B cell (primary cell): ENCODE data around the gene RNF148. TPM values are rescaled to one million over a fixed set of nuclear protein-coding genes. Genes with fewer than 3 reads are reported as not detected.

ENCODE experiments used
- ATAC-seq: fragments of 200-7000 bp; cut with Tn5 transposase; one replicate; pipeline ENCODE4 v1.10.0; 2021; ENCODE audit warnings: low read depth, mild to moderate bottlenecking, moderate number of reproducible peaks, moderate library complexity
- CTCF ChIA-PET: fragments of 350-600 bp; sonication (Branson Sonifier 250); formaldehyde crosslinking; loops from one replicate; lab custom pipeline; 2021; ENCODE audit warnings: antibody characterized with exemption, inconsistent platforms; lab: Charles Lee
- POLR2A ChIA-PET: fragments of 350-600 bp; sonication (Branson Sonifier 250); formaldehyde crosslinking; loops from one replicate; lab custom pipeline; 2021; ENCODE audit warnings: antibody characterized with exemption; lab: Charles Lee
- DNase-seq: peaks from one replicate; pipeline ENCODE4 v3.0.0; 2013
- H2AFZ ChIP-seq: 2 replicates; pipeline ENCODE4 v1.6.1; 2012; ENCODE audit warnings: mild to moderate bottlenecking, low read depth, low read length; ENCODE audit not compliant: insufficient read depth, poor library complexity, severe bottlenecking
- H3K27ac ChIP-seq, 2 donors: 1 replicate in 1 of 2; 2 replicates in 1 of 2; pipeline ENCODE4 v1.5.1; 2012 to 2013; ENCODE audit warnings: low read length in 2 of 2, mild to moderate bottlenecking in 2 of 2, moderate library complexity in 1 of 2
- H3K27me3 ChIP-seq, 4 experiments: fragments of 200-600 bp in 1 of 4; sonication (generic) in 1 of 4; replicated peaks in 1 of 4; 1 replicate in 2 of 4; 2 replicates in 2 of 4; pipeline versions ENCODE4 v1.6.1 to v1.7.0; 2013 to 2016; ENCODE audit warnings: low read length in 3 of 4, mild to moderate bottlenecking in 2 of 4, mixed read lengths in 1 of 4, moderate library complexity in 1 of 4; ENCODE audit not compliant: insufficient read depth in 4 of 4, control insufficient read depth in 3 of 4; ENCODE audit errors: control extremely low read depth in 1 of 4
- H3K36me3 ChIP-seq, 2 experiments: replicated peaks in 1 of 2; 1 replicate in 1 of 2; 2 replicates in 1 of 2; pipeline versions ENCODE4 v1.6.1 to v1.7.1; 2013; ENCODE audit warnings: low read length in 1 of 2; ENCODE audit not compliant: insufficient read depth in 2 of 2, control insufficient read depth in 1 of 2; ENCODE audit errors: control extremely low read depth in 1 of 2, extremely low read depth in 1 of 2
- H3K4me1 ChIP-seq, 2 donors: fragments of 200-600 bp in 1 of 2; sonication (generic) in 1 of 2; 1 replicate in 1 of 2; 2 replicates in 1 of 2; pipeline versions ENCODE4 v1.5.1 to v1.6.1; 2013 to 2017; ENCODE audit warnings: low read length in 2 of 2; ENCODE audit not compliant: control insufficient read depth in 2 of 2, insufficient read depth in 2 of 2
- H3K4me2 ChIP-seq: replicated peaks from 2 replicates; pipeline ENCODE3; 2012; ENCODE audit warnings: mild to moderate bottlenecking, low read depth, low read length; ENCODE audit not compliant: poor library complexity, severe bottlenecking
- H3K4me3 ChIP-seq, 5 experiments: fragments of 200-600 bp in 1 of 5; sonication (generic) in 1 of 5; 1 replicate in 3 of 5; 2 replicates in 2 of 5; pipeline versions ENCODE4 v1.5.1 to v1.7.0; 2011 to 2016; ENCODE audit warnings: low read length in 4 of 5, mild to moderate bottlenecking in 4 of 5, low read depth in 2 of 5, control low read depth in 1 of 5, moderate library complexity in 1 of 5; ENCODE audit not compliant: insufficient read depth in 1 of 5; ENCODE audit errors: control extremely low read depth in 1 of 5, extremely low read depth in 1 of 5
- H3K79me2 ChIP-seq: fragments of 200-600 bp; sonication (generic); one replicate; pipeline ENCODE4 v1.6.0; 2016; ENCODE audit warnings: low read length; ENCODE audit not compliant: control insufficient read depth, insufficient read depth
- H3K9ac ChIP-seq: fragments of 200-600 bp; sonication (generic); 2 replicates; pipeline ENCODE4 v1.6.1; 2017; ENCODE audit warnings: mild to moderate bottlenecking, low read length, moderate library complexity
- H3K9me3 ChIP-seq, 3 donors: one replicate each; pipeline versions ENCODE4 v1.6.1 to v1.7.1; 2013; ENCODE audit warnings: low read length in 2 of 3; ENCODE audit not compliant: control insufficient read depth in 2 of 3, insufficient read depth in 1 of 3; ENCODE audit errors: control extremely low read depth in 1 of 3
- H4K20me1 ChIP-seq: 2 replicates; pipeline ENCODE4 v1.6.0; 2012; ENCODE audit warnings: mild to moderate bottlenecking, low read length; ENCODE audit not compliant: insufficient read depth, control insufficient read depth, poor library complexity, severe bottlenecking
- H3K27ac Mint-ChIP-seq: one replicate; pipeline ENCODE4 v1.8.0; 2021; ENCODE audit warnings: mixed read lengths
- H3K27me3 Mint-ChIP-seq: one replicate; pipeline ENCODE4 v1.8.0; 2021; ENCODE audit warnings: mixed read lengths
- H3K4me1 Mint-ChIP-seq: one replicate; pipeline ENCODE4 v1.8.0; 2021; ENCODE audit warnings: mixed read lengths
- H3K4me3 Mint-ChIP-seq: one replicate; pipeline ENCODE4 v1.8.0; 2021; ENCODE audit warnings: mixed read lengths
- H3K9me3 Mint-ChIP-seq: one replicate; pipeline ENCODE4 v1.8.0; 2022; ENCODE audit warnings: mixed read lengths; ENCODE audit not compliant: insufficient read depth
- EZH2 ChIP-seq: IDR thresholded peaks from 2 replicates; pipeline ENCODE4 v1.6.1; 2012; ENCODE audit warnings: borderline replicate concordance, low read depth, mild to moderate bottlenecking, moderate library complexity, low read length; ENCODE audit not compliant: insufficient read depth, poor library complexity, severe bottlenecking
- WGBS: methylation state at CpG from one replicate; pipeline ENCODE4 v1.1.5; 2013; ENCODE audit warnings: missing lambda C conversion rate; ENCODE audit not compliant: insufficient coverage; 5-methylcytosine and 5-hydroxymethylcytosine counted together
- intact Hi-C: fragments of 100-400 bp; cut with micrococcal nuclease; formaldehyde crosslinking; loops from one replicate; pipeline ENCODE4 v1.10.0; 2022
- polyA plus RNA-seq: library from polyadenylated mRNA; depleted of rRNA; stranded (reverse); fragments of >200 nt; gene quantifications from 2 replicates; pipeline ENCODE4 v1.2.3, GENCODE V29; 2012
- total RNA-seq, 2 donors: library from RNA; stranded (reverse); fragments of 120-200 nt in 1 of 2; gene quantifications; 1 replicate in 1 of 2; 2 replicates in 1 of 2; pipeline versions ENCODE4 v1.2.3 to v1.2.4, GENCODE V29; 2013 to 2022
- TF ChIP-seq, protein P1 (sequence below): fragments of 200-600 bp; IDR thresholded peaks from one replicate; pipeline ENCODE4 v1.8.0; 2022; ENCODE audit warnings: antibody characterized with exemption, mild to moderate bottlenecking

Gene RNF148
- total and polyA plus RNA-seq, 2 donors (not counting 1 experiment from before 2014, with no cell fraction given), result not detected

DNA sequence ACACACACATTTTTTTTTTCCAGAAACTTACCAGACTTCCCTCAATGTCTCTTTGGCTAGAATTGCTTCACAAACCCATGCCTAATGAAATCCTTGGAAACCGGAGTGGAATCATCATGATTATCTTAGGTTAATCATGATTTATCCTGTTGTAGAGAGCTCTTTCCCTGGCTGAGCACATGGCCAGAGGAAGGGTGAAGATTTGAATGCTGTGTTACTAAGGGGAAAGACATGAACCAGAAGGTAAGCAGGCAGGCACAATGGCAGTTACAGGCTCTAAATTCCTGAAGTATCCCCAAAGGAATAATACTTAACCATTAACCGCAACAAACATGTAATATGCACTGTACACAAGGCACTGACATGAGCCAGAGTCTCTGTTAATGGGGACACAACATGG is 4.1 kb upstream of the RNF148 start:
- Histone ChIP-seq H3K27me3 (no peaks in the 10 kb centered on the region), H3K27ac (no peak overlapping the region), H3K36me3 (no peaks in the 10 kb centered on the region), H2AFZ (no peak overlapping the region), H3K4me1 (no peaks in the 10 kb centered on the region), H4K20me1 (no peaks in the 10 kb centered on the region), H3K9ac (no peak overlapping the region), H3K4me2 (no peak overlapping the region), H3K9me3 (peaks cover 0 to 3% (median 0%) of the 10 kb centered on the region in 3 donors), H3K79me2 (no peaks in the 10 kb centered on the region), H3K4me3 (no peak overlapping the region)
- no peak overlapping the region for H3K4me3 Mint-ChIP-seq
- DNase-seq, result no peak
- intact Hi-C loops, result no loop called here
- ChIA-PET POLR2A (no interaction called here), CTCF (no interaction called here)
- H3K27me3 Mint-ChIP-seq, result no peaks in the 10 kb centered on the region
- H3K9me3 Mint-ChIP-seq, result peaks cover 4% of the 10 kb centered on the region
- no peaks in the 10 kb centered on the region for H3K4me1 Mint-ChIP-seq
- no peak for TF ChIP-seq EZH2
- TF ChIP-seq, protein P1, sequence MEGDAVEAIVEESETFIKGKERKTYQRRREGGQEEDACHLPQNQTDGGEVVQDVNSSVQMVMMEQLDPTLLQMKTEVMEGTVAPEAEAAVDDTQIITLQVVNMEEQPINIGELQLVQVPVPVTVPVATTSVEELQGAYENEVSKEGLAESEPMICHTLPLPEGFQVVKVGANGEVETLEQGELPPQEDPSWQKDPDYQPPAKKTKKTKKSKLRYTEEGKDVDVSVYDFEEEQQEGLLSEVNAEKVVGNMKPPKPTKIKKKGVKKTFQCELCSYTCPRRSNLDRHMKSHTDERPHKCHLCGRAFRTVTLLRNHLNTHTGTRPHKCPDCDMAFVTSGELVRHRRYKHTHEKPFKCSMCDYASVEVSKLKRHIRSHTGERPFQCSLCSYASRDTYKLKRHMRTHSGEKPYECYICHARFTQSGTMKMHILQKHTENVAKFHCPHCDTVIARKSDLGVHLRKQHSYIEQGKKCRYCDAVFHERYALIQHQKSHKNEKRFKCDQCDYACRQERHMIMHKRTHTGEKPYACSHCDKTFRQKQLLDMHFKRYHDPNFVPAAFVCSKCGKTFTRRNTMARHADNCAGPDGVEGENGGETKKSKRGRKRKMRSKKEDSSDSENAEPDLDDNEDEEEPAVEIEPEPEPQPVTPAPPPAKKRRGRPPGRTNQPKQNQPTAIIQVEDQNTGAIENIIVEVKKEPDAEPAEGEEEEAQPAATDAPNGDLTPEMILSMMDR, result no peak
- ATAC-seq, result no peak
- 100% methylated on average over 1 of the region's 2 CpGs for WGBS
- H3K27ac Mint-ChIP-seq, result no peak overlapping the region

DNA sequence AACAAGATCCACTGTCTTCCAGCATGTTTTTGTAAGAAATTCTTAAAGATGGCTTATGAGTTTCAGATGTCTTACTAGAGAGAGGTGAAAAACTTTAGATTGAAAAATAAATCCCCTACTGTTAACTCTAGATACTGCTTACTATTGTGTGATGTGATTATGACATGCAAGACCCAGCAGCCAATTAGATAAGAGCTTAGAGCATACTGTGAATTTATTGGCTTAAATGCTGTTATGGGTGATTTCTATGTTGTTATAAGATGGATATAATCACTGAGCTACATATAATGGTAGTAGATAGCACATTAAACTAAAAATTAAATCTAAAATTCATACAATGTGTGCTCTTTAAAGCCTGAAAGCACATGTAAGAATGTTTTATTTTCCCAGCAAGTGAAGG is 3.7 kb downstream of the RNF148 start, which contains the start of gene RNF133:
RNF133 (minus strand) TSS at position 101 of the 400 bp plus-strand sequence. CDS start 199 bp downstream, outside the sequence.
- Histone ChIP-seq H3K4me2 (no peak within 1 kb of the TSS), H4K20me1 (no peaks in the 10 kb centered on the region), H3K27me3 (no peaks in the 10 kb centered on the region), H3K9me3 (peaks cover 0 to 3% (median 0%) of the 10 kb centered on the region in 3 donors), H3K79me2 (no peaks in the 10 kb centered on the region), H3K36me3 (no peaks in the 10 kb centered on the region), H3K27ac (no peak within 1 kb of the TSS), H2AFZ (no peak within 1 kb of the TSS), H3K4me3 (no peak within 1 kb of the TSS), H3K9ac (no peak within 1 kb of the TSS), H3K4me1 (no peaks in the 10 kb centered on the region)
- DNase-seq (no peak), ATAC-seq (no peak)
- H3K9me3 Mint-ChIP-seq, result peaks cover 4% of the 10 kb centered on the region
- ChIA-PET CTCF (interaction anchor here (0.6 kb wide), 1 partner anchor 293 kb away, joined by 4 read pairs; no protein-coding TSS in a partner anchor), POLR2A (no interaction called here)
- no peaks in the 10 kb centered on the region for H3K27me3 Mint-ChIP-seq
- no peak within 1 kb of the TSS for H3K4me3 Mint-ChIP-seq
- intact Hi-C loops, result no loop called here
- no peak within 1 kb of the TSS for H3K27ac Mint-ChIP-seq
- no peaks in the 10 kb centered on the region for H3K4me1 Mint-ChIP-seq
- TF ChIP-seq, protein P1, result no peak
- TF ChIP-seq EZH2, result no peak
